ENCODE measurements around the gene CD28.

- TF ChIP-seq CHD1 (IDR thresholded peaks at IDR 0.05; ENCODE audit: low read depth, low read length): no peak
- TF ChIP-seq ZNF592 (IDR thresholded peaks at IDR 0.05): no peak
- TF ChIP-seq RAD21 (IDR thresholded peaks at IDR 0.05; ENCODE audit: insufficient read depth, low read depth, low read length): no peak
- no peak for TF ChIP-seq GABPA (IDR thresholded peaks at IDR 0.05; ENCODE audit: low read depth)
Observed at GRCh38 chr2:203660465-203660864, 46.0 kb upstream of the CD28 start.

All from GM12878 (cell line).